ENCODE measurements around the gene DAB2IP. TPM values are rescaled to one million over a fixed set of nuclear protein-coding genes. Genes with fewer than 3 reads are reported as not detected.

Gene DAB2IP
- total RNA-seq, 6 experiments from 2014 or later: 15.1 to 21.6 (median 19.0) TPM

DNA sequence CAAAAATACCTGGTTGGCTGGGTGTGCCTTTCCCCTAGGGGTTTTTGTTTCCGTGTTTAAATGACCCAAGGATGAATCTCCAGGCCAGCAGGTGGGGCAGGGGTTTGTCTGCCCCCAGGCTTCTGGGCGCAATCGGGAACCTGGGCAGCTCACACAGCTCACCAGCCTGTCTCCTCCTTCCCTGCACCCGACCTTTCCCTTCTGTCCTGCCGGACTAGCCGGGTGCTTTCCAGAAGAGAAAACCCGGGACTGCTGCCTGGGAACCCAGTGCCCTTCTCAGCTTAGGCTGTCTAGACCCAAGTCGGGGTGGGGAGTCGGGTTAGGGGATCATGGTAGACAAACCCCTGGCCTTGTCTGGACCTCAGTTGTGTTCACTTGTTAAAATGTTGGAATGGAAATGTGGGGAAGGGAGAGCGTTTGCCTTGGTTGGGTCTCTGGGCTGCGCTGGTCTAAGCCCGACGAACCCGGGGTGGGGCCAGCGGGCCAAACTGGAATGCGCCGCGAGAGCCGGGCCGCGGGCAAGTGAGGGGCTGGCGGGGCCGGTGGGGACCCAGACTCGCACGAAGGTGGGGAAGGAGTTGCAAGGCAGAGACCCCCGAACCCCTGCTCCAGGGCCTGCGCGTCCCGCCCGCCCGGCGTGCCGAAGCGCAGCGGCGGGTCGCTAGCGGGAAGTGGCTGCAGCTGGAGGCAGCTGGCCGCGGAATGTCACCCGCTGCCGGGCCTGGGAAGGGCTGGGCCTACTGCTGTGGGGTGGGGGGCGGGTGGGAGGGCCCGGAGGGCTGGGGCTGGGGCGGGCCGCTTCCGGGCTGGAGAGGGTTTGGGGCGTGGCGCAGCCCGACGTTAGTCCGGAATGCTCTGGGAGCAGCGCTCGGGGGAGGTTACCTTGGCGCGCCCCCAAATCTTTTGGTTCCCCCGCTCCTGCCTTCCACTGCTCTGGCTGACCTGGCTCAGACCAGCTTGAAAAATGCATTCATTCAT lies 84.6 kb downstream of the DAB2IP start:
- Histone ChIP-seq H3K27me3 (no peaks in the 10 kb centered on the region), H3K9me3 (no peaks in the 10 kb centered on the region), H3K4me1 (peaks cover 0 to 31% (median 0%) of the 10 kb centered on the region in 4 donors), H3K36me3 (no peaks in the 10 kb centered on the region), H3K4me3 (peak overlapping the region; percentile 14 to 47 (median 16)), H3K27ac (peak overlapping the region in 2 of 3 donors; percentile 24 to 37)
- ATAC-seq (peak; percentile 40 to 55 (median 49)), DNase-seq (peak; percentile 44 to 65 (median 55))
- intact Hi-C loops (cut with DNase I): no loop called here
- 44% methylated on average over 17 of the region's 57 CpGs for WGBS (ENCODE audit: insufficient coverage, low coverage, low lambda C conversion rate, missing lambda C conversion rate)
- no peak for TF ChIP-seq POLR2A (IDR thresholded peaks at IDR 0.05)
- TF ChIP-seq, protein P1, sequence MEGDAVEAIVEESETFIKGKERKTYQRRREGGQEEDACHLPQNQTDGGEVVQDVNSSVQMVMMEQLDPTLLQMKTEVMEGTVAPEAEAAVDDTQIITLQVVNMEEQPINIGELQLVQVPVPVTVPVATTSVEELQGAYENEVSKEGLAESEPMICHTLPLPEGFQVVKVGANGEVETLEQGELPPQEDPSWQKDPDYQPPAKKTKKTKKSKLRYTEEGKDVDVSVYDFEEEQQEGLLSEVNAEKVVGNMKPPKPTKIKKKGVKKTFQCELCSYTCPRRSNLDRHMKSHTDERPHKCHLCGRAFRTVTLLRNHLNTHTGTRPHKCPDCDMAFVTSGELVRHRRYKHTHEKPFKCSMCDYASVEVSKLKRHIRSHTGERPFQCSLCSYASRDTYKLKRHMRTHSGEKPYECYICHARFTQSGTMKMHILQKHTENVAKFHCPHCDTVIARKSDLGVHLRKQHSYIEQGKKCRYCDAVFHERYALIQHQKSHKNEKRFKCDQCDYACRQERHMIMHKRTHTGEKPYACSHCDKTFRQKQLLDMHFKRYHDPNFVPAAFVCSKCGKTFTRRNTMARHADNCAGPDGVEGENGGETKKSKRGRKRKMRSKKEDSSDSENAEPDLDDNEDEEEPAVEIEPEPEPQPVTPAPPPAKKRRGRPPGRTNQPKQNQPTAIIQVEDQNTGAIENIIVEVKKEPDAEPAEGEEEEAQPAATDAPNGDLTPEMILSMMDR (IDR thresholded peaks at IDR 0.05): no peak

DNA sequence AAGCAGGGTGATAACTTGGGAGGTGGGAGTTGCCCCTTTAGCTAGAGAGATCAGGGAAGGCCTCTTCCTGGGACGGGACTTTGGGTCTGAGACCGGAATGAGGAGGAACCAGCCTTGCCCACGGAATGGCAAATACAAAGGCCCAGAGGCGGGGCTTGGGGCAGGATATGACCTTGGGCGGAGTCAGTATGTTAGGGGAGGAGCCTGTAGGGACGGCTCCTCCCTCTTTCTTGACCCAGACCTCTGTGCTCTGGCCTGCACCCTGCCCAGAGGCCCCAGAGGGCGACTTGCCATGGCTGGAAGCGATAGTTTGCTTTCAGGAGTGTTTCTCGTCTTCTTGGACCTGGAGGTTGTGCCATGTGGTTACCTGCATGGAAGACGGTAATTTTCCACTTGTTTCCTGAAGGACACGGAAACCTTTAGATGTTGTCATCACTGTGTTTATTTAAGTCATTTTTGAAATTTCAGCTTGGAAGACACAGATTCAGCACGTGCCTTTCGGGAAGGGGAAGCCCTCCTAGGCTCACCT lies 85.6 kb downstream of the DAB2IP start:
- DNase-seq (no peak), ATAC-seq (peak; percentile 24 to 63 (median 29))
- H3K27me3 ChIP-seq: no peaks in the 10 kb centered on the region
- H3K4me1 ChIP-seq: peaks cover 0 to 31% (median 0%) of the 10 kb centered on the region in 4 donors
- H3K27ac ChIP-seq: peak overlapping the region in 1 of 3 donors; percentile 24
- H3K4me3 ChIP-seq: no peak overlapping the region
- no peaks in the 10 kb centered on the region for H3K36me3 ChIP-seq
- intact Hi-C loops (cut with DNase I): no loop called here
- 67% methylated on average over 8 of the region's 13 CpGs for WGBS (ENCODE audit: insufficient coverage, low coverage, low lambda C conversion rate, missing lambda C conversion rate)
- TF ChIP-seq, protein P1 (IDR thresholded peaks at IDR 0.05): no peak
- TF ChIP-seq POLR2A (IDR thresholded peaks at IDR 0.05): no peak
- H3K9me3 ChIP-seq: no peaks in the 10 kb centered on the region

DNA sequence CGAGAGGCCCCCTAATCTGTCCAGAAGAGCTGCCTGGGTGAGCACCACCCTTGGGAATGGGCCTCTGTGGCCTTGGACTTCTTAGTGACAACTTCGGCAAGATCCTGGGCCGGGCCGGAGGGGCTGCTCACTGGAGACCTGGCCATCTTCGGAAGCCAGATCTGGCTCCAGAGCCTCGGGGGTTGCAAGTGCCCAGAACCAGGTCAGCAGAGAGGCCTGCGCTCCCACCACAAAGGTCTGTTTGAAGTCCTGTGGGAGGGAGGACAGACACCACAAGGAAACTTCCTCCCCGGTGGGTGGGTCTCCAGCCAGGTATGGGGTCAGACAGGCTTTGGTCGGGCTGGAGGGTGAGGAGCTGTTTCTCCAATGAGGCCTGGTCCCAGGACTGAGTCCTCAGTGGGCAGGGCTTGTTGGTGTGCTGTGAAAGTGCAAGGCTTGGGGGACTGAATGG lies 86.1 kb downstream of the DAB2IP start:
- WGBS (ENCODE audit: insufficient coverage, low coverage, low lambda C conversion rate, missing lambda C conversion rate): 91% methylated on average over 4 of the region's 9 CpGs
- DNase-seq (no peak), ATAC-seq (no peak)
- H3K27ac ChIP-seq: no peak overlapping the region
- no peaks in the 10 kb centered on the region for H3K9me3 ChIP-seq
- H3K27me3 ChIP-seq: no peaks in the 10 kb centered on the region
- H3K4me3 ChIP-seq: no peak overlapping the region
- H3K36me3 ChIP-seq: no peaks in the 10 kb centered on the region
- TF ChIP-seq, protein P1 (IDR thresholded peaks at IDR 0.05): no peak
- H3K4me1 ChIP-seq: peaks cover 0 to 31% (median 0%) of the 10 kb centered on the region in 4 donors
- intact Hi-C loops (cut with DNase I): no loop called here

DNA sequence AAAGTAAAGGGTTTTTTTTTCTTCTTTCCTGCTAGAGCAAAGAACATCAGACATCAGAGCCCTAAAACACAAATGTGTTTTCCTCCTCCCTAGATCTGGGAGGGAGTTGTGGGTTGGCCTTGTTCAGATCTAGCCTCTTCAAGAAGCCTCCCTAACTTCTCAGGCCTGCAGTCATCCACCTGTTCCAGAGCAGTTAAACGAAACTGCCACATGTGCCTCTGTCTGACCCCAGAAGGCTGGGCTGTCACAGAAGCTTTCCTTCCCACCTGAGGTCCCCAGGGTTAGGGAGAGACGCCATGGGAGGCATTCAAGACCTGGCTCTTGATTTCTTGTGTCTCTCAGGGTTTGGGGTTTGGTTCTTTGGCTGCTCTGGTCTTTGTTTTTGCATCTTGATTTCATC lies 87.0 kb downstream of the DAB2IP start:
- WGBS (ENCODE audit: insufficient coverage, low coverage, low lambda C conversion rate, missing lambda C conversion rate): 92% methylated on average over 2 of the region's 2 CpGs
- Histone ChIP-seq H3K36me3 (no peaks in the 10 kb centered on the region), H3K27me3 (no peaks in the 10 kb centered on the region), H3K9me3 (no peaks in the 10 kb centered on the region), H3K4me1 (peaks cover 0 to 35% (median 0%) of the 10 kb centered on the region in 4 donors), H3K4me3 (no peak overlapping the region), H3K27ac (no peak overlapping the region)
- TF ChIP-seq, protein P1 (IDR thresholded peaks at IDR 0.05): no peak
- no peak for TF ChIP-seq POLR2A (IDR thresholded peaks at IDR 0.05)
- DNase-seq (no peak), ATAC-seq (no peak)
- intact Hi-C loops (cut with DNase I): no loop called here
